Measurements from ENCODE around the gene FBLIM1.

Gene FBLIM1

GRCh38 chr1:15830258-15830657, 71.7 kb downstream of the FBLIM1 start:
- Histone ChIP-seq H3K14ac (ENCODE audit: low read length) (no peak overlapping the region), H3K79me1 (ENCODE audit: low read depth, low read length) (peaks cover 3% of the 10 kb centered on the region), H3K4me1 (ENCODE audit: control insufficient read depth in 2 of 2, insufficient read depth in 1 of 2, low read depth in 1 of 2, low read length in 2 of 2) (peaks cover 0 to 3% of the 10 kb centered on the region in 2 donors), H2BK12ac (ENCODE audit: low read length) (no peak overlapping the region), H2BK120ac (ENCODE audit: low read depth, low read length) (no peak overlapping the region), H2BK15ac (ENCODE audit: low read length) (no peak overlapping the region), H3K4ac (ENCODE audit: low read length) (no peak overlapping the region), H3K23ac (ENCODE audit: low read depth, low read length, poor library complexity) (no peak overlapping the region), H3K4me2 (ENCODE audit: insufficient read depth, low read length, poor library complexity, severe bottlenecking) (no peak overlapping the region), H3K18ac (ENCODE audit: low read length) (no peak overlapping the region), H2AFZ (ENCODE audit: low read length) (no peak overlapping the region), H3K9ac (ENCODE audit: low read depth, low read length, poor library complexity) (no peak overlapping the region), H3K9me3 (replicated peaks in 1 of 2; ENCODE audit: control insufficient read depth in 2 of 2, insufficient read depth in 1 of 2, low read depth in 1 of 2, low read length in 2 of 2) (peaks cover 2 to 5% of the 10 kb centered on the region in 2 donors), H4K8ac (ENCODE audit: low read depth, low read length) (no peak overlapping the region), H2BK5ac (ENCODE audit: low read length) (no peak overlapping the region), H3K4me3 (ENCODE audit: low read length in 2 of 2) (no peak overlapping the region), H3K27me3 (ENCODE audit: control insufficient read depth in 3 of 3, insufficient read depth in 3 of 3, low read depth in 1 of 3, low read length in 3 of 3) (no peaks in the 10 kb centered on the region), H3K27ac (replicated peaks; ENCODE audit: low read length) (no peak overlapping the region), H3K36me3 (replicated peaks in 1 of 2; ENCODE audit: control insufficient read depth in 2 of 2, insufficient read depth in 2 of 2, low read length in 2 of 2) (peaks cover 0 to 2% of the 10 kb centered on the region in 2 donors), H2AK5ac (ENCODE audit: low read depth, low read length) (no peak overlapping the region), H4K91ac (ENCODE audit: low read depth, low read length, poor library complexity) (no peak overlapping the region)
- DNase-seq (ENCODE audit: low spot score) = no peak
- WGBS, 2 donors (ENCODE audit: extremely low coverage in 2 of 2, insufficient read length in 2 of 2, insufficient replicate concordance in 1 of 2) = no CpG with 5 or more reads among the region's 1 CpG

DNA sequence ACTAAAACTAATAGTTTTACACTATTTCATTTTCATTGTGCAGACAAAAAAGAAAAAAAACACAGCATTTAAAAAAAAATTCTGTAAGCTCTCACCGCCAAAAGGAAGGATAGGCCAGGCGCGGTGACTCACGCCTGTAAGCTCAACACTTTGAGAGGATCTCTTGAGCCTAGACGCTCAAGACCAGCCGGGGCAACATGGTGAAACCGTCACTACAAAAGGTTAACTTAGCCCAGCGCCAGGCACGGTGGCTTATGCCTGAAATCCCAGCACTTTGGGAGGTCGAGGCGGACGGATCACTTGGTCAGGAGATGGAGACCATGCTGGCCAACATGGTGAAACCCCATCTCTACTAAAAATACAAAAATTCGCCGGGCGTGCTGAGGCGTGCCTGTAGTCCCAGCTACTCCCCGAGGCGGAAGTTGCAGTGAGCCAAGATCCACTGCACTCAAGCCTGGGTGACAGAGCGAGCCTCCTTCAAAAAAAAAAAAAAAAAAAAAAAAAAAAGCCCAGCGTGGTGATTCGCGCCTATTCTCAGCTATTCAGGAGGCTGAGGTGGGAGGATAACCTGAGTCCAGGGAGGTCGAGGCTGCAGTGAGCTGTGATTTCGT, 74.6 kb downstream of the FBLIM1 start:
- no peak overlapping the region for H2AFZ ChIP-seq (ENCODE audit: low read length)
- no peak overlapping the region for H3K27ac ChIP-seq (replicated peaks; ENCODE audit: low read length)
- H3K4me2 ChIP-seq (ENCODE audit: insufficient read depth, low read length, poor library complexity, severe bottlenecking) = no peak overlapping the region
- no peak overlapping the region for H4K8ac ChIP-seq (ENCODE audit: low read depth, low read length)
- H4K91ac ChIP-seq (ENCODE audit: low read depth, low read length, poor library complexity) = no peak overlapping the region
- H3K23ac ChIP-seq (ENCODE audit: low read depth, low read length, poor library complexity) = peak overlapping the region; percentile 16
- peak overlapping the region in 1 of 2 donors; percentile 63 for H3K4me3 ChIP-seq (ENCODE audit: low read length in 2 of 2)
- H3K18ac ChIP-seq (ENCODE audit: low read length) = no peak overlapping the region
- H3K9ac ChIP-seq (ENCODE audit: low read depth, low read length, poor library complexity) = no peak overlapping the region
- peaks cover 3 to 6% of the 10 kb centered on the region in 2 donors for H3K4me1 ChIP-seq (ENCODE audit: control insufficient read depth in 2 of 2, insufficient read depth in 1 of 2, low read depth in 1 of 2, low read length in 2 of 2)
- H3K14ac ChIP-seq (ENCODE audit: low read length) = no peak overlapping the region
- H2BK15ac ChIP-seq (ENCODE audit: low read length) = no peak overlapping the region
- peaks cover 3% of the 10 kb centered on the region for H3K79me1 ChIP-seq (ENCODE audit: low read depth, low read length)
- peaks cover 3 to 5% of the 10 kb centered on the region in 2 donors for H3K9me3 ChIP-seq (replicated peaks in 1 of 2; ENCODE audit: control insufficient read depth in 2 of 2, insufficient read depth in 1 of 2, low read depth in 1 of 2, low read length in 2 of 2)
- no CpG with 5 or more reads among the region's 24 CpGs for WGBS, 2 donors (ENCODE audit: extremely low coverage in 2 of 2, insufficient read length in 2 of 2, insufficient replicate concordance in 1 of 2)
- peak overlapping the region; percentile 61 for H2AK5ac ChIP-seq (ENCODE audit: low read depth, low read length)
- no peak overlapping the region for H2BK12ac ChIP-seq (ENCODE audit: low read length)
- no peaks in the 10 kb centered on the region for H3K27me3 ChIP-seq (ENCODE audit: control insufficient read depth in 3 of 3, insufficient read depth in 3 of 3, low read depth in 1 of 3, low read length in 3 of 3)
- H2BK5ac ChIP-seq (ENCODE audit: low read length) = no peak overlapping the region
- DNase-seq (ENCODE audit: low spot score) = no peak
- peaks cover 0 to 2% of the 10 kb centered on the region in 2 donors for H3K36me3 ChIP-seq (replicated peaks in 1 of 2; ENCODE audit: control insufficient read depth in 2 of 2, insufficient read depth in 2 of 2, low read length in 2 of 2)
- H3K4ac ChIP-seq (ENCODE audit: low read length) = no peak overlapping the region
- no peak overlapping the region for H2BK120ac ChIP-seq (ENCODE audit: low read depth, low read length)

DNA sequence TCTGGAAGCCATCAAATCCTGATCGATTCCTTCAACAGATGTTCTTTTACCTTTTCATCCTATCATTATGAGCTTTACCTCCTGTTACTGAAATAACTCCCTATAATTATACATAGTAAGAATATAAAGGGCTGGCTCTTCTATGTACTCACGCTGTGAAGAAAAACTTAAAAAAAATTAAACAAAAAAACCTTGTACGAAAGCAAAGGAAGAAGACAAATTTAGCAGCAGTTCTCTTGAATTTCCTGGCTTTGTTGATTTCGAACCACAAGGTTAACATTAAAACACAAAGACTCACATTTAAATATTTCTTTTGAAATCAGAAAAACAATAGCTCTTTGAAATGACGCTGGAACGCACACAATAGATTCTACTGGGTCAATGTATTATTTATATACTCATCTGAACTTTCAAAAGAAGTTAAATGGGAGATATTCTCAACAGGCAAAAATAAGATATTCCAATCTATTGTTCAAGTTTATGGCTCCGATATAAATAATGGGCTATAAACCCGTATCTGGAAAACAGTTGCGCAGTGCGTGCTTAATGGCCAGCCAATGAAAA, 75.3 kb downstream of the FBLIM1 start:
- H3K9ac ChIP-seq (ENCODE audit: low read depth, low read length, poor library complexity) = no peak overlapping the region
- no peak overlapping the region for H2BK120ac ChIP-seq (ENCODE audit: low read depth, low read length)
- peaks cover 3 to 6% of the 10 kb centered on the region in 2 donors for H3K4me1 ChIP-seq (ENCODE audit: control insufficient read depth in 2 of 2, insufficient read depth in 1 of 2, low read depth in 1 of 2, low read length in 2 of 2)
- peak overlapping the region; percentile 85 for H3K4me2 ChIP-seq (ENCODE audit: insufficient read depth, low read length, poor library complexity, severe bottlenecking)
- no peak overlapping the region for H2BK12ac ChIP-seq (ENCODE audit: low read length)
- H3K23ac ChIP-seq (ENCODE audit: low read depth, low read length, poor library complexity) = no peak overlapping the region
- H3K36me3 ChIP-seq (replicated peaks in 1 of 2; ENCODE audit: control insufficient read depth in 2 of 2, insufficient read depth in 2 of 2, low read length in 2 of 2) = peaks cover 0 to 2% of the 10 kb centered on the region in 2 donors
- no peak overlapping the region for H2BK5ac ChIP-seq (ENCODE audit: low read length)
- WGBS, 2 donors (ENCODE audit: extremely low coverage in 2 of 2, insufficient read length in 2 of 2, insufficient replicate concordance in 1 of 2) = no CpG with 5 or more reads among the region's 10 CpGs
- no peak overlapping the region for H3K18ac ChIP-seq (ENCODE audit: low read length)
- H3K79me1 ChIP-seq (ENCODE audit: low read depth, low read length) = peaks cover 3% of the 10 kb centered on the region
- peaks cover 3 to 5% of the 10 kb centered on the region in 2 donors for H3K9me3 ChIP-seq (replicated peaks in 1 of 2; ENCODE audit: control insufficient read depth in 2 of 2, insufficient read depth in 1 of 2, low read depth in 1 of 2, low read length in 2 of 2)
- no peak overlapping the region for H3K14ac ChIP-seq (ENCODE audit: low read length)
- H3K4me3 ChIP-seq (ENCODE audit: low read length in 2 of 2) = peak overlapping the region; percentile 63 to 83
- H4K91ac ChIP-seq (ENCODE audit: low read depth, low read length, poor library complexity) = no peak overlapping the region
- H2AK5ac ChIP-seq (ENCODE audit: low read depth, low read length) = no peak overlapping the region
- no peak overlapping the region for H4K8ac ChIP-seq (ENCODE audit: low read depth, low read length)
- no peaks in the 10 kb centered on the region for H3K27me3 ChIP-seq (ENCODE audit: control insufficient read depth in 3 of 3, insufficient read depth in 3 of 3, low read depth in 1 of 3, low read length in 3 of 3)
- DNase-seq (ENCODE audit: low spot score) = no peak
- H3K4ac ChIP-seq (ENCODE audit: low read length) = no peak overlapping the region
- H2BK15ac ChIP-seq (ENCODE audit: low read length) = no peak overlapping the region
- peak overlapping the region; percentile 99 for H3K27ac ChIP-seq (replicated peaks; ENCODE audit: low read length)
- peak overlapping the region; percentile 81 for H2AFZ ChIP-seq (ENCODE audit: low read length)

- Histone ChIP-seq H3K14ac (ENCODE audit: low read length) (peak overlapping the region; percentile 49), H3K4ac (ENCODE audit: low read length) (peak overlapping the region; percentile 85), H3K27ac (replicated peaks; ENCODE audit: low read length) (peak overlapping the region; percentile 99), H2BK5ac (ENCODE audit: low read length) (peak overlapping the region; percentile 95), H3K4me2 (ENCODE audit: insufficient read depth, low read length, poor library complexity, severe bottlenecking) (peak overlapping the region; percentile 85), H2AK5ac (ENCODE audit: low read depth, low read length) (peak overlapping the region; percentile 92), H3K36me3 (replicated peaks in 1 of 2; ENCODE audit: control insufficient read depth in 2 of 2, insufficient read depth in 2 of 2, low read length in 2 of 2) (peaks cover 0 to 2% of the 10 kb centered on the region in 2 donors), H3K27me3 (ENCODE audit: control insufficient read depth in 3 of 3, insufficient read depth in 3 of 3, low read depth in 1 of 3, low read length in 3 of 3) (no peaks in the 10 kb centered on the region), H2BK120ac (ENCODE audit: low read depth, low read length) (peak overlapping the region; percentile 99), H4K8ac (ENCODE audit: low read depth, low read length) (no peak overlapping the region), H3K23ac (ENCODE audit: low read depth, low read length, poor library complexity) (peak overlapping the region; percentile 97), H3K9ac (ENCODE audit: low read depth, low read length, poor library complexity) (peak overlapping the region; percentile 92), H4K91ac (ENCODE audit: low read depth, low read length, poor library complexity) (peak overlapping the region; percentile 98), H2BK12ac (ENCODE audit: low read length) (no peak overlapping the region), H3K4me3 (ENCODE audit: low read length in 2 of 2) (peak overlapping the region; percentile 63 to 83), H3K79me1 (ENCODE audit: low read depth, low read length) (peaks cover 3% of the 10 kb centered on the region), H3K9me3 (replicated peaks in 1 of 2; ENCODE audit: control insufficient read depth in 2 of 2, insufficient read depth in 1 of 2, low read depth in 1 of 2, low read length in 2 of 2) (peaks cover 3 to 5% of the 10 kb centered on the region in 2 donors), H2AFZ (ENCODE audit: low read length) (peak overlapping the region; percentile 81), H3K4me1 (ENCODE audit: control insufficient read depth in 2 of 2, insufficient read depth in 1 of 2, low read depth in 1 of 2, low read length in 2 of 2) (peaks cover 3 to 6% of the 10 kb centered on the region in 2 donors), H2BK15ac (ENCODE audit: low read length) (peak overlapping the region; percentile 34), H3K18ac (ENCODE audit: low read length) (peak overlapping the region; percentile 100)
- no CpG with 5 or more reads among the region's 77 CpGs for WGBS, 2 donors (ENCODE audit: extremely low coverage in 2 of 2, insufficient read length in 2 of 2, insufficient replicate concordance in 1 of 2)
- peak; percentile 89 for DNase-seq (ENCODE audit: low spot score)
These were observed 76.0 kb downstream of the FBLIM1 start for GRCh38 chr1:15834406-15835204.
